Measurements from ENCODE around the gene CD4. TPM values are rescaled to one million over a fixed set of nuclear protein-coding genes. Genes with fewer than 3 reads are reported as not detected.
"Not testable (repeated sequence)": the region's sequence is repeated elsewhere in the genome, so short reads cannot be mapped to it uniquely, and the experiment has no call there.

Gene CD4
- total RNA-seq, 2 experiments from 2014 or later, result not detected

DNA sequence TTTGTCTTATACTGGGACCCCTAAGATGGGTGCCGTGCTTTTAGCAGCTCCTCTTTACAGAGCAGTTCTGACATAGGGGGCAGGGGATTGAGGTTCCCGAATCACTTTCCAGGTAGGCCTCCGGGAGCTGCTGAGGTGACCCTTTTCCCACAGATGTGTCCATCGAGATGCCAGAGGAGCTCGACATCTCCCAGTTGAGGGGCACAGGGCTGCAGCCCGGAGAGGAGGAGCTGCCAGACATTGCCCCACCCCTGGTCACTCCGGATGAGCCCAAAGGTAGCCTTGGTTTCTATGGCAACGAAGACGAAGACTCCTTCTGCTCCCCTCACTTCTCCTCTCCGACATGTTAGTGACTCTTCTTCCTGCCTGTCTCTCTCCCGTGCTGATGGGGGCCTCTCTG lies 73.7 kb downstream of the CD4 start:
- Histone ChIP-seq H3K4me2 (ENCODE audit: low read length) (no peak overlapping the region), H3K27ac (ENCODE audit: low read depth, low read length, poor library complexity, severe bottlenecking) (no peak overlapping the region), H3K79me2 (ENCODE audit: insufficient read depth, low read depth, low read length) (peaks cover 1% of the 10 kb centered on the region; the same call in 1 of the 2 replicates), H4K20me1 (ENCODE audit: insufficient read depth, low read length) (no peaks in the 10 kb centered on the region), H3K4me3 (ENCODE audit: low read depth, low read length, poor library complexity, severe bottlenecking) (no peak overlapping the region), H3K36me3 (ENCODE audit: insufficient read depth, low read length) (peaks cover 79% of the 10 kb centered on the region), H2AFZ (ENCODE audit: low read length) (no peak overlapping the region), H3K9me3 (ENCODE audit: low read length) (no peaks in the 10 kb centered on the region), H3K4me1 (ENCODE audit: insufficient read depth, low read length, poor library complexity, severe bottlenecking) (peaks cover 10% of the 10 kb centered on the region), H3K9me2 (ENCODE audit: insufficient read depth, low read length) (no peaks in the 10 kb centered on the region)
- ChIA-PET CTCF (ENCODE audit: unreplicated experiment) (no interaction called here), POLR2A (interaction anchor here (0.6 kb wide), 1 partner anchor 52 kb away, joined by 4 read pairs; no protein-coding TSS in a partner anchor)
- DNase-seq (ENCODE audit: low spot score), result no peak
- no TSS peak for BruUV-seq (replicated peaks)
- TF ChIP-seq, protein P1, sequence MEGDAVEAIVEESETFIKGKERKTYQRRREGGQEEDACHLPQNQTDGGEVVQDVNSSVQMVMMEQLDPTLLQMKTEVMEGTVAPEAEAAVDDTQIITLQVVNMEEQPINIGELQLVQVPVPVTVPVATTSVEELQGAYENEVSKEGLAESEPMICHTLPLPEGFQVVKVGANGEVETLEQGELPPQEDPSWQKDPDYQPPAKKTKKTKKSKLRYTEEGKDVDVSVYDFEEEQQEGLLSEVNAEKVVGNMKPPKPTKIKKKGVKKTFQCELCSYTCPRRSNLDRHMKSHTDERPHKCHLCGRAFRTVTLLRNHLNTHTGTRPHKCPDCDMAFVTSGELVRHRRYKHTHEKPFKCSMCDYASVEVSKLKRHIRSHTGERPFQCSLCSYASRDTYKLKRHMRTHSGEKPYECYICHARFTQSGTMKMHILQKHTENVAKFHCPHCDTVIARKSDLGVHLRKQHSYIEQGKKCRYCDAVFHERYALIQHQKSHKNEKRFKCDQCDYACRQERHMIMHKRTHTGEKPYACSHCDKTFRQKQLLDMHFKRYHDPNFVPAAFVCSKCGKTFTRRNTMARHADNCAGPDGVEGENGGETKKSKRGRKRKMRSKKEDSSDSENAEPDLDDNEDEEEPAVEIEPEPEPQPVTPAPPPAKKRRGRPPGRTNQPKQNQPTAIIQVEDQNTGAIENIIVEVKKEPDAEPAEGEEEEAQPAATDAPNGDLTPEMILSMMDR (conservative IDR thresholded peaks at IDR 0.05; ENCODE audit: low read length), result no peak
- TF ChIP-seq EZH2phosphoT487 (IDR thresholded peaks at IDR 0.05; ENCODE audit: borderline replicate concordance, low read depth, low read length), result no peak
- intact Hi-C loops (cut with micrococcal nuclease; ENCODE audit: unreplicated experiment), result no loop called here

DNA sequence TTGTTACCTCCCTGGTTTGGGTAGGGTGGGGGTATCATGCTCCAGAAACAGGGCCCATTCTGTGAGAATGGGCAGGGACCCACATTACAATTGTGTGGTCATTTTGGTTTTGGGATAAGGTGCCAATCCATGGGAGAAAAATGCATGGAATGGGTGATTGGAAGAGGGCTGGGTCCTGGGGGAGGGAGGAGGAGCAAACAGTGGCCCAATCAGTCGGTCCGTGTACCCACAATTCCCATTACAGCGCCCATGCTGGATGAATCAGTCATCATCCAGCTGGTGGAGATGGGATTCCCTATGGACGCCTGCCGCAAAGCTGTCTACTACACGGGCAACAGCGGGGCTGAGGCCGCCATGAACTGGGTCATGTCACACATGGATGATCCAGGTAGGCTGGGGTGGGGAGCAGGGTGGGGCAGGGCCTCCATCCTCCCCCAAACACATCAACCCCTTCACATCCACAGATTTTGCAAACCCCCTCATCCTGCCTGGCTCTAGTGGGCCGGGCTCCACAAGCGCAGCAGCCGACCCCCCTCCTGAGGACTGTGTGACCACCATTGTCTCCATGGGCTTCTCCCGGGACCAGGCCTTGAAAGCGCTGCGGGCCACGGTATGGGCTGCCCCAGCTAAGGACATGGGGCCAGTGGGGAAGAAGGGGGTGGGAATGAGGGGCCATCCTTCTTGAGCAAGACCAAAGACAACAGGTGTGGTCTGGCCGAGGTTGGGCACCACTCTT lies 74.4 kb downstream of the CD4 start:
- ChIA-PET POLR2A (interaction anchor here (0.6 to 6.0 kb wide), 3 partner anchors 11 to 53 kb away, joined by 4 to 60 read pairs (median 7); partner anchors contain the start of genes CDCA3 and USP5), CTCF (ENCODE audit: unreplicated experiment) (no interaction called here)
- Histone ChIP-seq H3K9me3 (ENCODE audit: low read length) (no peaks in the 10 kb centered on the region), H2AFZ (ENCODE audit: low read length) (no peak overlapping the region), H3K27ac (ENCODE audit: low read depth, low read length, poor library complexity, severe bottlenecking) (no peak overlapping the region), H3K4me2 (ENCODE audit: low read length) (no peak overlapping the region), H3K9me2 (ENCODE audit: insufficient read depth, low read length) (no peaks in the 10 kb centered on the region), H3K4me1 (ENCODE audit: insufficient read depth, low read length, poor library complexity, severe bottlenecking) (peaks cover 15% of the 10 kb centered on the region), H3K36me3 (ENCODE audit: insufficient read depth, low read length) (peaks cover 79% of the 10 kb centered on the region), H4K20me1 (ENCODE audit: insufficient read depth, low read length) (0 out of 2 replicates have a peak, but pooled peaks cover under 1% of the 10 kb centered on the region), H3K79me2 (ENCODE audit: insufficient read depth, low read depth, low read length) (peaks cover 9% of the 10 kb centered on the region; the same call in 1 of the 2 replicates), H3K4me3 (ENCODE audit: low read depth, low read length, poor library complexity, severe bottlenecking) (no peak overlapping the region)
- TF ChIP-seq, protein P1 (conservative IDR thresholded peaks at IDR 0.05; ENCODE audit: low read length), result no peak
- no peak for TF ChIP-seq EZH2phosphoT487 (IDR thresholded peaks at IDR 0.05; ENCODE audit: borderline replicate concordance, low read depth, low read length)
- no TSS peak for BruUV-seq (replicated peaks)
- no peak for DNase-seq (ENCODE audit: low spot score)
- intact Hi-C loops (cut with micrococcal nuclease; ENCODE audit: unreplicated experiment), result no loop called here

- H3K27ac ChIP-seq (ENCODE audit: low read depth, low read length, poor library complexity, severe bottlenecking); BruUV-seq (replicated peaks): not testable (repeated sequence)
These were observed 76.0 kb downstream of the CD4 start for GRCh38 chr12:6865307-6865706.

More at GRCh38 chr12:6865307-6865706, 76.0 kb downstream of the CD4 start:
- peaks cover 81% of the 10 kb centered on the region for H3K36me3 ChIP-seq (ENCODE audit: insufficient read depth, low read length)
- H3K9me3 ChIP-seq (ENCODE audit: low read length); DNase-seq (ENCODE audit: low spot score); H4K20me1 ChIP-seq (ENCODE audit: insufficient read depth, low read length); H3K4me2 ChIP-seq (ENCODE audit: low read length); CTCF ChIA-PET (ENCODE audit: unreplicated experiment); H3K9me2 ChIP-seq (ENCODE audit: insufficient read depth, low read length); H3K4me3 ChIP-seq (ENCODE audit: low read depth, low read length, poor library complexity, severe bottlenecking); H2AFZ ChIP-seq (ENCODE audit: low read length): not testable (repeated sequence)
- peaks cover 14% of the 10 kb centered on the region; the same call in 1 of the 2 replicates for H3K79me2 ChIP-seq (ENCODE audit: insufficient read depth, low read depth, low read length)
- intact Hi-C loops (cut with micrococcal nuclease; ENCODE audit: unreplicated experiment), result loop anchor here (5.0 kb wide), 1 partner anchor 227 kb away; the partner anchor contains the start of gene C1R
- POLR2A ChIA-PET, result interaction anchor here (1.1 to 6.0 kb wide), 3 partner anchors 13 to 112 kb away, joined by 3 to 60 read pairs (median 7); partner anchors contain the start of genes CDCA3, MLF2 and USP5
- H3K4me1 ChIP-seq (ENCODE audit: insufficient read depth, low read length, poor library complexity, severe bottlenecking), result peaks cover 31% of the 10 kb centered on the region

Data from OCI-LY7 (cell line).